Stimulated activated CD8-positive, alpha-beta memory T cell treated with anti-CD3 and anti-CD28 coated beads, Interleukin-4, amount 100 ng/mL, for 24 hours (primary cell): ENCODE measurements around the gene MCL1.
"Not testable (repeated sequence)": the region's sequence is repeated elsewhere in the genome, so short reads cannot be mapped to it uniquely, and the experiment has no call there.

Source experiments
- DNase-seq: peaks from one replicate; pipeline ENCODE4 v3.0.0-alpha.2; 2020; ENCODE audit warnings: low read depth

The MCL1 gene

GRCh38 chr1:150568594-150568966 is 10.8 kb downstream of the MCL1 start:
- DNase-seq = no peak

- peak; percentile 44 for DNase-seq
Observed at GRCh38 chr1:150567717-150568593, 11.5 kb downstream of the MCL1 start.

GRCh38 chr1:150567341-150567716 is 12.1 kb downstream of the MCL1 start:
- DNase-seq = no peak

- DNase-seq = no peak
Observed at GRCh38 chr1:150566589-150567340, 12.6 kb downstream of the MCL1 start.

- DNase-seq = not testable (repeated sequence)
Observed at GRCh38 chr1:150565240-150565991, 14.0 kb downstream of the MCL1 start.

GRCh38 chr1:150564051-150564991 is 15.1 kb downstream of the MCL1 start:
- DNase-seq = no peak

- no peak for DNase-seq
Observed at GRCh38 chr1:150563340-150564038, 15.9 kb downstream of the MCL1 start.

- peak; percentile 62 for DNase-seq
Observed at GRCh38 chr1:150562446-150563339, 16.7 kb downstream of the MCL1 start.

GRCh38 chr1:150561974-150562445 is 17.4 kb downstream of the MCL1 start:
- peak; percentile 80 for DNase-seq

GRCh38 chr1:150561254-150561973 is 18.0 kb downstream of the MCL1 start:
- DNase-seq = peak; percentile 40

- DNase-seq = peak; percentile 78
Observed at GRCh38 chr1:150560576-150561253, 18.7 kb downstream of the MCL1 start.

- peak; percentile 54 for DNase-seq
Observed at GRCh38 chr1:150560011-150560438, 19.4 kb downstream of the MCL1 start.

GRCh38 chr1:150559656-150560010 is 19.8 kb downstream of the MCL1 start:
- DNase-seq = no peak

- no peak for DNase-seq
Observed at GRCh38 chr1:150558761-150559655, 20.4 kb downstream of the MCL1 start.

- DNase-seq = no peak
Observed at GRCh38 chr1:150558303-150558704, 21.1 kb downstream of the MCL1 start.

- no peak for DNase-seq
Observed at GRCh38 chr1:150557813-150558212, 21.6 kb downstream of the MCL1 start.

- DNase-seq = no peak
Observed at GRCh38 chr1:150557065-150557600, 22.3 kb downstream of the MCL1 start.
